ENCODE data around the gene ARHGAP45. TPM values are rescaled to one million over a fixed set of nuclear protein-coding genes. Genes with fewer than 3 reads are reported as not detected.
"Not testable (repeated sequence)": the region's sequence is repeated elsewhere in the genome, so short reads cannot be mapped to it uniquely, and the experiment has no call there.

The ARHGAP45 gene
- total RNA-seq, 1 donor from 2014 or later: 4.5 TPM

DNA sequence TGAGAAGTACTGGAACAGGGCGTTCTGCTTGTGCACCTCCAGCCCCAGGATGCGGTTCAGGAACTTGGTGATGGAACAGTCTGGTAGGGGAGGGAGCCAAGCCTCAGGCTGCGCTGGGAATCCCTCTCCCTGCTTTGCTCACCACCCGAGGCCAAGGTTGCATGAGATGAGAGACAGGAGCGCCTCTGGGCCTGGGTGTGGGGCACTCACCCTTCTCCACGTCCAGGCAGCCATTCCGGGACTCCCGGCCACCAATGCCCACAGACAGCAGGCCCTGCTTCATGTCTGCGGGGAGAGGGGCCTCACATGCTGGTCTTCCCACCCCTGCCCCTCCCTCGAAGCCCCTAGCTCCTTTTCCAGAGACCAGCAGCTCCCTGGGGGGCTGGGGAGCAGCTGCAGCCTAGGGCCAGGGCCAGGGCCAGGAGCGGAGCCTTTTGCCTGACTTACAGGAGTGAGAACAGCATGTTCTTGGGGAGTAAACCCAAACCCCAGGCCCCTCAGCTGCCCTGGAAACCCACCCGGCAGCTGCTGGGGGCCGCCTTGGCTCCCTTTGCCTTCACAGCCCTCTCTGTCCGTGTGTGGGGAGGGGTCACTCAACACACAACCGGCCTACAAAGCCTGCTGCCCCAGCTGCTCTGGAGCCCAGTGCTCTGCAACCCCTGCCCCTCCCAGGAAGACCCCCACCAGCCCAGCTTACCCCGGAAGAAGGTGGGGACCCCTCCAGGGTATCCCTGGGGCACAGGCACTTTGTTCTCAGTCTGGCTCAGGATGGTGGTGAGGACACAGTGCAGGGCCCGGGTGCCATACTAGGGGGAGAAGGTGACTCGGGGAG lies 44.1 kb downstream of the ARHGAP45 start:
- no peak for DNase-seq (ENCODE audit: extremely low spot score, unreplicated experiment)
- Mint-ChIP-seq H3K27ac (no peak overlapping the region), H3K36me3 (no peaks in the 10 kb centered on the region), H3K4me1 (ENCODE audit: unreplicated experiment) (no peaks in the 10 kb centered on the region), H3K27me3 (no peaks in the 10 kb centered on the region), H3K4me3 (no peak overlapping the region), H3K9me3 (no peaks in the 10 kb centered on the region)
- TF ChIP-seq, protein P1, sequence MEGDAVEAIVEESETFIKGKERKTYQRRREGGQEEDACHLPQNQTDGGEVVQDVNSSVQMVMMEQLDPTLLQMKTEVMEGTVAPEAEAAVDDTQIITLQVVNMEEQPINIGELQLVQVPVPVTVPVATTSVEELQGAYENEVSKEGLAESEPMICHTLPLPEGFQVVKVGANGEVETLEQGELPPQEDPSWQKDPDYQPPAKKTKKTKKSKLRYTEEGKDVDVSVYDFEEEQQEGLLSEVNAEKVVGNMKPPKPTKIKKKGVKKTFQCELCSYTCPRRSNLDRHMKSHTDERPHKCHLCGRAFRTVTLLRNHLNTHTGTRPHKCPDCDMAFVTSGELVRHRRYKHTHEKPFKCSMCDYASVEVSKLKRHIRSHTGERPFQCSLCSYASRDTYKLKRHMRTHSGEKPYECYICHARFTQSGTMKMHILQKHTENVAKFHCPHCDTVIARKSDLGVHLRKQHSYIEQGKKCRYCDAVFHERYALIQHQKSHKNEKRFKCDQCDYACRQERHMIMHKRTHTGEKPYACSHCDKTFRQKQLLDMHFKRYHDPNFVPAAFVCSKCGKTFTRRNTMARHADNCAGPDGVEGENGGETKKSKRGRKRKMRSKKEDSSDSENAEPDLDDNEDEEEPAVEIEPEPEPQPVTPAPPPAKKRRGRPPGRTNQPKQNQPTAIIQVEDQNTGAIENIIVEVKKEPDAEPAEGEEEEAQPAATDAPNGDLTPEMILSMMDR (conservative IDR thresholded peaks at IDR 0.05): no peak

DNA sequence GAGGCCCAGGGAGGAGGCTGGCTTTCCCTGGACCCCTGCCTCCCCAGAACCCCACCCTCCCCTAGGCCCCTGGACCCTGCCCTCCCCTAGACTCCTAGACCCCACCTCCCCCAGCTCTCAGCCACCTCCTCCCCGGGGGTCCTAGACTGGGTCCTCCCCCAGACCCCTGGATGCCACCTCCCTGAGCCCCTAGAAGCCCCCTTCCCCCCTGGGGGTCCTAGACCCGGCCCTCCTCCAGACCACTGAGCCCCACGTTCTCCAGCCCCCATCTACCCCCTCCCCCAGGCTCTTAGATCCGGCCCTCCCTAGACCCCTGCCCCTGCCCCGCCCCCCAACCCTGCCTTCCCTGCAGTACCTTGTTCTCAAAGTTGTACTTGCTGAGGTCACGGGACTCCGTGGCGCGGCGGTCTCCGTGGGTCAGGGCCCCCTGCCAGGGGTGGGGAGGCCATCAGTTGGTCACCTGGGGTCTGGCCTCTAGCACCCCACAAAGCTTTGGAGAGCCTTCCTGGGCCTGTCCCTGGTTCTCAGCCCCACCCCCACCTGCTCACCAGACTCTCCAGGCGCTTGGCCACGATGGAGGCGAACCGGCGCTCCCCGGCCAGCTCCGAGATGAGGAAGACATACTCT lies 44.8 kb downstream of the ARHGAP45 start:
- Mint-ChIP-seq H3K9me3 (no peaks in the 10 kb centered on the region), H3K4me3 (no peak overlapping the region), H3K27ac (no peak overlapping the region), H3K4me1 (ENCODE audit: unreplicated experiment) (no peaks in the 10 kb centered on the region), H3K36me3 (no peaks in the 10 kb centered on the region), H3K27me3 (no peaks in the 10 kb centered on the region)
- TF ChIP-seq, protein P1 (conservative IDR thresholded peaks at IDR 0.05): no peak
- DNase-seq (ENCODE audit: extremely low spot score, unreplicated experiment): no peak

DNA sequence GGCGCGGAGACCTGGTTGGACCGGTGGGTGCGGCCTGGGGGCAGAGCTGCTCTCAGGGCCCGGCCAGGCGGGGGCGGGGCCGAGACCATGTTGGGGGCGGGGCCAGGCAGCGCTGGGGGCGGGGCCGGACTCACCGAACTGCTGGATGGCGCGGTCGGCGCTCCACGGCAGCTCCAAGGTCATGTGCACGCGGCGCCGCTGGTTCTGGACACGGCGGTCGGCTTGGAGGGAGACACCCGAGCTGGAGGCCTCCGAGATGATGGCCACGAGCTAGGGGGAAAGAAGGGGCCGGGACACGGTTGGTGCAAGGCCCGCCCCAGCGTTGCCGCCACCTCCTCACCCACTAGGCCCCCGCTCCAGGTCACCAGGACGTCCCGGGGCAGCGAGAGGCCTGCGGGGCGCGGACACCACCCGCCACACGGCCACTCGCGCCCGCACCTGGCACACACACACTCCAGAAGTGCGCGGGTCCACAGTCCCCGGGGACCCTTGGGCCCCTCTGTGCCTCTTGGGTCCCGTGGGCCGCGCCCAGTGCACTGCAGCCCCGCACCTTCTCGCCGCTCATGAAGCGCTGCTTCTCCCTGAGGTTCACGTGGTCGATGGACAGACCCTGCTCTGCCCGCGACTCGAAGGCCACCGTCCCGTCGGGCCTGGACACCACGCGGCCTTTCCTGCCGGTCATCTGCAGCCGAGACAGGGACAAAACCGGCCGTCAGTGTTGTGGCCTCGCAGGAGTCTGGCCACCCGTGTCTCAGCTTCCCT lies 45.5 kb downstream of the ARHGAP45 start:
- TF ChIP-seq, protein P1 (conservative IDR thresholded peaks at IDR 0.05): no peak
- no peak overlapping the region for H3K27ac Mint-ChIP-seq
- no peaks in the 10 kb centered on the region for H3K36me3 Mint-ChIP-seq
- H3K9me3 Mint-ChIP-seq: no peaks in the 10 kb centered on the region
- no peak for DNase-seq (ENCODE audit: extremely low spot score, unreplicated experiment)
- H3K4me1 Mint-ChIP-seq (ENCODE audit: unreplicated experiment): no peaks in the 10 kb centered on the region
- no peak overlapping the region for H3K4me3 Mint-ChIP-seq
- H3K27me3 Mint-ChIP-seq: no peaks in the 10 kb centered on the region

DNA sequence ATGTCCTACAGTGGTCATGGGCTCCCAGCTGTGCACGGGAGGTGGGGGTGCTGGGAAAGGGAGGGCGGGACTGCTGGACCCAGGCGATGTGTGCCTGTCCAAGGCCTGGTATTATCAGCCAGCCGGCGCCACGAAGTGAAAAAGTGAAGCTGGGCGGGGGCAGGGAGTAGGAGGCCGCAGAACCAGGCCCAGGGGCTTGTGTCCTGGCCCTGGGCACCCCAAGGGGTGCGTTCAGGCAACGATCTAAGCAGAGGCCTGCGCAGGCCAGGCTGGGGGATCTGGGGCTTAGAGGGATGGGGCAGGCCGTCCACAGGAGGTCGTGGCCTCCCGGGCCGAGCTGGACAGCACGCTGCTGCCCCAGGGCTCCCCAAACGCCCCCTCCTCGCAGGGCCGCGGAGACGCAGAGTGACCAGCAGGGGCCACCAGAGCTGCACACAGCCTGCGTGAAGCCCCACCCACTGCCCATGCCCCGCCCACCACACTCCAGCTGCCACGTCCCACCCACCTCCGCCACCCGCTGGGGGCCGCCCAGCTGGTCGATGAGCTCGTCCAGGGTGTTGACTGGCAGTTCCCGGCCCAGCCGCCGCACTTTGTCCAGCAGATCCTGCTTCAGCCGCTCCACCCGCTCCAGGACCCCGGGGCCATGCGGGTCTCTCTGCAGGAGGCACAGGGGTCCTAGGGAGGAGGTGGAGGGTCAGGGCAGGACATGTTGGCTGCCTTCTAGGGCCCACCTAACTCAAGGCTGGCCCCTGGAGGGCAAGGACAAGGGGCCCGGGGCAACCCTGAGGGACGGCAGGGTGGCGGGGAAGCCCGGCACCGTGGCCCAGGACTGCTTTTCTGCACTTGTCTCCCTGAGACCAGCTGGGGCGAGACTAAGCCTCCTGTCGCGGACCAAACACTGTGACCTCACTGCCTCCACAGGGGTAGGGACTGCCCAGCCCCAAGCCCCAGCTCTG lies 46.3 kb downstream of the ARHGAP45 start:
- TF ChIP-seq, protein P1 (conservative IDR thresholded peaks at IDR 0.05): peak; percentile 90
- Mint-ChIP-seq H3K36me3 (no peaks in the 10 kb centered on the region), H3K27ac (no peak overlapping the region), H3K27me3 (no peaks in the 10 kb centered on the region), H3K4me3 (no peak overlapping the region), H3K9me3 (no peaks in the 10 kb centered on the region), H3K4me1 (ENCODE audit: unreplicated experiment) (no peaks in the 10 kb centered on the region)
- DNase-seq (ENCODE audit: extremely low spot score, unreplicated experiment): peak; percentile 90

DNA sequence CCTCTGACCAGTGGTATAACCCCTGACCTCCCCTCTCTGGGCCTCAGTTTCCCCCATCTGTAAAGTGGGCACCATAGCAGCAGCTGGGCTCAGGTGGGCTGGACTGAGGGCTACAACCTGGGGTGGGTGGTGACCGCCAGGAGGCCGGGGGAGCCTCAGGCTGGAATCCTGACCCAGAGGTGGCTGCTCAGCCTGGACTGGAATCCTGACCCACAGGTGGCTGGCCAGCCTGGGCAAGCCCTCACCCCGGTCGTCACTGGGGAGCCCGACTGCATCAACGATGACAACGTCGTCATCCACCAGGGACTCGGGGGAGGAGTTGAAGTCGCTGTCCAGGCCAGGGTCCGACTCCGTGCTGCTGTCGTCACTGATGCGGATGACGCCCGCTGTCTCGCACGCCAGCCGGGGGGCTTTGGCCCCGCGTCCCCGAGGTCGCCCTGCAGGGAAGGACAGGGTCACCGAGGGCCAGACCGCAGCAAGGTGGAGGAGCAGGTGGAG lies 47.1 kb downstream of the ARHGAP45 start:
- H3K27ac Mint-ChIP-seq: no peak overlapping the region
- no peaks in the 10 kb centered on the region for H3K27me3 Mint-ChIP-seq
- DNase-seq (ENCODE audit: extremely low spot score, unreplicated experiment): no peak
- no peak overlapping the region for H3K4me3 Mint-ChIP-seq
- no peaks in the 10 kb centered on the region for H3K36me3 Mint-ChIP-seq
- H3K4me1 Mint-ChIP-seq (ENCODE audit: unreplicated experiment): no peaks in the 10 kb centered on the region
- TF ChIP-seq, protein P1 (conservative IDR thresholded peaks at IDR 0.05): no peak
- H3K9me3 Mint-ChIP-seq: no peaks in the 10 kb centered on the region

DNA sequence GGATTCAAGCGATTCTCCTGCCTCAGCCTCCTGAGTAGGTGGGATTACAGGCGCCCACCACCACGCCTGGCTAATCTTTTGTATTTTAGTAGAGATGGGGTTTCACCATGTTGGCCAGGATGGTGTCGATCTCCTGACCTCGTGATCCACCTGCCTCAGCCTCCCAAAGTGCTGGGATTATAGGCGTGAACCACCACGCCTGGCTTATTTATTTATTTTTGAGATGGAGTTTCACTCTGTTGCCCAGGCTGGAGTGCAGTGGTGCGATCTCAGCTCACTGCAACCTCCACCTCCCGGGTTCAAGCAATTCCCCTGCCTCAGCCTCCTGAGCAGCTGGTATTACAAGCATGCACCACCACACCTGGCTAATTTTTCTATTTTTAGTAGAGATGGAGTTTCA lies 47.8 kb downstream of the ARHGAP45 start:
- not testable (repeated sequence) for H3K27ac Mint-ChIP-seq; DNase-seq (ENCODE audit: extremely low spot score, unreplicated experiment); H3K4me1 Mint-ChIP-seq (ENCODE audit: unreplicated experiment); H3K9me3 Mint-ChIP-seq; H3K36me3 Mint-ChIP-seq; H3K4me3 Mint-ChIP-seq; H3K27me3 Mint-ChIP-seq
